A204.1 (cell line): Measurements from ENCODE around the gene LYPLA2.
"Not testable (repeated sequence)": the region's sequence is repeated elsewhere in the genome, so short reads cannot be mapped to it uniquely, and the experiment has no call there.

ENCODE experiments used
- FAIRE-seq: peaks from 2 replicates; lab custom pipeline; 2012; peaks lifted over from hg19 to GRCh38; lab: Jason Lieb, UNC

LYPLA2 gene

GRCh38 chr1:23779826-23780371 is 11.0 kb upstream of the LYPLA2 start:
- FAIRE-seq = no peak

GRCh38 chr1:23783141-23783540 is 7.8 kb upstream of the LYPLA2 start:
- FAIRE-seq = not testable (repeated sequence)

- FAIRE-seq = no peak
Observed at GRCh38 chr1:23784846-23785245, 6.1 kb upstream of the LYPLA2 start.

- no peak for FAIRE-seq
Observed at GRCh38 chr1:23787701-23788100, 3.2 kb upstream of the LYPLA2 start.

- no peak for FAIRE-seq
Observed at GRCh38 chr1:23788695-23789094, 2.2 kb upstream of the LYPLA2 start.

GRCh38 chr1:23791516-23792047 is 637 bp downstream of the LYPLA2 start:
- FAIRE-seq = no peak

- FAIRE-seq = no peak
Observed at GRCh38 chr1:23792151-23792945, 1.4 kb downstream of the LYPLA2 start.

GRCh38 chr1:23793018-23793781 is 2.3 kb downstream of the LYPLA2 start:
- FAIRE-seq = no peak

- FAIRE-seq = no peak
Observed at GRCh38 chr1:23793861-23794731, 3.2 kb downstream of the LYPLA2 start.

GRCh38 chr1:23794732-23795182 is 3.8 kb downstream of the LYPLA2 start:
- FAIRE-seq = not testable (repeated sequence)

GRCh38 chr1:23795676-23796465 is 4.9 kb downstream of the LYPLA2 start:
- FAIRE-seq = no peak

- FAIRE-seq = no peak
Observed at GRCh38 chr1:23796466-23797271, 5.7 kb downstream of the LYPLA2 start.

GRCh38 chr1:23797478-23798448 is 6.8 kb downstream of the LYPLA2 start:
- no peak for FAIRE-seq

- FAIRE-seq = no peak
Observed at GRCh38 chr1:23798662-23799142, 7.8 kb downstream of the LYPLA2 start.

- FAIRE-seq = no peak
Observed at GRCh38 chr1:23799255-23799569, 8.3 kb downstream of the LYPLA2 start.

GRCh38 chr1:23799570-23800399 is 8.8 kb downstream of the LYPLA2 start:
- FAIRE-seq = no peak

- FAIRE-seq = no peak
Observed at GRCh38 chr1:23800400-23801337, 9.7 kb downstream of the LYPLA2 start, which contains the start of gene GALE. GALE (minus strand) TSS chr1:23800754; CDS start chr1:23799007, 1,747 bp downstream.
